T-helper 2 cell treated with Interferon-gamma antibody and Interleukin-4, amounts not matched to agents 5 μg/mL and 100 μg/mL, for 36 hours (primary cell): Measurements from ENCODE around the gene AHCY.
A peak's percentile ranks its signal among the peaks of the same experiment; 100 is the strongest.
"Not testable (repeated sequence)": the region's sequence is repeated elsewhere in the genome, so short reads cannot be mapped to it uniquely, and the experiment has no call there.

Source experiments
- DNase-seq: peaks from one replicate; pipeline ENCODE4 v3.0.0; 2021; ENCODE audit warnings: low spot score
- H3K27ac Mint-ChIP-seq: one replicate; pipeline ENCODE4 v1.8.0; 2021; ENCODE audit warnings: mild to moderate bottlenecking, mixed read lengths
- H3K27me3 Mint-ChIP-seq: one replicate; pipeline ENCODE4 v1.8.0; 2021; ENCODE audit warnings: low read depth, mixed read lengths
- H3K36me3 Mint-ChIP-seq: one replicate; pipeline ENCODE4 v1.8.0; 2021; ENCODE audit warnings: low read depth, mixed read lengths
- H3K4me1 Mint-ChIP-seq: one replicate; pipeline ENCODE4 v1.8.0; 2021; ENCODE audit warnings: low read depth, mixed read lengths
- H3K4me3 Mint-ChIP-seq: one replicate; pipeline ENCODE4 v1.8.0; 2022; ENCODE audit warnings: mild to moderate bottlenecking, moderate library complexity, mixed read lengths
- H3K9me3 Mint-ChIP-seq: one replicate; pipeline ENCODE4 v1.8.0; 2021; ENCODE audit warnings: mixed read lengths

Gene AHCY

DNA sequence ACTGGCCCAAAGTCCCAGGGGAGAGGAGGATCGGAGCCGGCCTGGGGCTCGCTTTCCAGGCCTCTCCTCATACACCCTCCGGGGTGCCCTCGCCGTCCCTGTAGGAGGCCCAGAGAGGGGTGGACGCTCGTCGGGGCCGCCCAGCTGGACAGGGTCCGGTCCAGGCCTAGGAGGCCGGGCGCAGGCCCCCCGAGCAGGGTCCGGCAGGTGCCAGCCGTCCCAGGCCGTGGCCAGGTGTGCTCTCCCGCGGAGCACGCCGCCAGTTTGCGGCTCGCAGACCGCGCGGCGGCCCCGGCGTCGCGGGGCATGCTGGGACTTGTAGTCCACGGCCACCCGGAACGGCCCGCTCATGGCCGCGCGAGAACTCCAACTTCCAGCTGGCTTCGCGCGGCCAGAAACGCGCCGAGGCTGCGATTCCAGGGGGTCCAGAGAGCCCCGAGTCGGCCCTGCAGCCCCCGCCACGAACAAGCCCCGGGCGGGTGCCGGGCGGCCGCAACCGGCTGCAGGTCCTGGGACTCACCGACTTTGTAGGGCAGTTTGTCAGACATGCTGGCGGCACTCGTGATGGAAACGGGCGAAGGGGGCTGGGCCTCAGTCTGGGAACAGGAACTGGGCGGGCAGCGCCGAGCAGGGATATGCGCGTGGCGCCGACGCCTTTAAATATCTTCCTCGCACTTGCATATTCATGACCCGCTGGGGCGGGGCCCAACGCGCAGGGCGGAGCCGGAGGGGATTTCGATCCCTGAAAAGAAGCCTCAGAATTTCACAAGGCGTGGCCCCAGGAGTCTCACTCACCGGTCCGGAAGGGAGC, at the start of gene AHCY:
Gene AHCY, minus strand, starts transcription at position 633 of the 811 bp plus-strand sequence. Its CDS starts 85 bp downstream, at position 548.
- Mint-ChIP-seq H3K27me3 (no peaks in the 10 kb centered on the region), H3K4me1 (peaks cover 8% of the 10 kb centered on the region), H3K4me3 (peak within 1 kb of the TSS; percentile 91), H3K36me3 (no peaks in the 10 kb centered on the region), H3K27ac (peak within 1 kb of the TSS; percentile 89), H3K9me3 (no peaks in the 10 kb centered on the region)
- DNase-seq, result peak; percentile 96

DNA sequence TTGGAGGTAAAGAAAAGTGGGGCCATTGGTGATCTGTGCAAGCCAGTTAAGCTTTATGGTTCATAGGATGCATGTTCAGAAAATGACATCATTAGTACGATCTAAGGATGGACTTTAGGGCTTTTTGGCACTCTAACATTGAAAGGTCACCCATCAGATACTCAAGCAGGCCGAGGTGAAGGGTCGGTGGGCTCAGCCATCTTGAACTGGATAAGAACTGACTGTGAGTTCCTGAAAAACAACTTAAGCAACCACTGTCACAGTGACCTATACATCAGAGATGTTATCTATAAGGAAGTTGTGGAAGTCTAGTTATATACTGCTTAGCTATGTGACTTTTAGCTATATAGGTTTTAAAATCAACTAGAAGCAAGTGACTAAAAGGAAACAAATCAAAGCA, 46.9 kb upstream of the AHCY start:
- peaks cover 8% of the 10 kb centered on the region for H3K4me1 Mint-ChIP-seq
- no peak overlapping the region for H3K4me3 Mint-ChIP-seq
- H3K36me3 Mint-ChIP-seq, result no peaks in the 10 kb centered on the region
- no peak for DNase-seq
- H3K9me3 Mint-ChIP-seq, result no peaks in the 10 kb centered on the region
- H3K27me3 Mint-ChIP-seq, result no peaks in the 10 kb centered on the region
- peak overlapping the region; percentile 52 for H3K27ac Mint-ChIP-seq

DNA sequence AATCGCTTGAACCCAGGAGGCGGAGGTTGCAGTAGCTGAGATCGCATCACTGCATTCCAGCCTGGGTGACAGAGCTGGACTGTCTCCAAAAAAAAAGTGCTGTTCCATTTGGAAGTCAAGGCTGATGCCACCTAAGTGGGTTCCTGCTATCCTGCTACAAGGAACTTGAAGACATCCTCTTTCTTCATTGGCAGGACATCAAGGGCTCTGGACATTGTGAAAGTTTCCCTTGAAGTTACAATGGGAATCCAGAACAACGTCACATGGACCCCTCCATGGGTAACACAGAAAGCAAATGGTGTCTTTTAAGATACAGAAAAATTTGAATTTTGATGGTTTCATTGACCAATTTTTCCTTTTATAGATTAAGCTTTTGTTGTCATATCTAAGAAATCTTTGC, 44.4 kb upstream of the AHCY start:
- DNase-seq, result no peak
- H3K9me3 Mint-ChIP-seq, result no peaks in the 10 kb centered on the region
- H3K36me3 Mint-ChIP-seq, result no peaks in the 10 kb centered on the region
- no peaks in the 10 kb centered on the region for H3K27me3 Mint-ChIP-seq
- H3K27ac Mint-ChIP-seq, result no peak overlapping the region
- H3K4me1 Mint-ChIP-seq, result peaks cover 8% of the 10 kb centered on the region
- no peak overlapping the region for H3K4me3 Mint-ChIP-seq

DNA sequence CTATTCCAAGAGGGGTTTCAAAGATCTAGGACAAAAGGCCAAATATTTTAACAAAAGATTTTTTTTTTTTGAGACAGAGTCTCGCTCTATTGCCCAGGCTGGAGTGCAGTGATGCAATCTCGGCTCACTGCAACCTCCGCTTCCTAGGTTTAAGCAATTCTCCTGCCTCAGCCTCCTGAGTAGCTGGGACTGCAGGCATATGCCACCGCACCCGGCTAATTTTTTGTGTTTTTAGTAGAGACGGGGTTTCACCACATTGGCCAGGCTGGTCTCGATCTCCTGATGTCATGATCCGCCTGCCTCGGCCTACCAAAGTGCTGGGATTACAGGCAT, 43.3 kb upstream of the AHCY start:
- not testable (repeated sequence) for H3K4me1 Mint-ChIP-seq, H3K9me3 Mint-ChIP-seq, H3K4me3 Mint-ChIP-seq, H3K36me3 Mint-ChIP-seq, DNase-seq, H3K27ac Mint-ChIP-seq, H3K27me3 Mint-ChIP-seq

DNA sequence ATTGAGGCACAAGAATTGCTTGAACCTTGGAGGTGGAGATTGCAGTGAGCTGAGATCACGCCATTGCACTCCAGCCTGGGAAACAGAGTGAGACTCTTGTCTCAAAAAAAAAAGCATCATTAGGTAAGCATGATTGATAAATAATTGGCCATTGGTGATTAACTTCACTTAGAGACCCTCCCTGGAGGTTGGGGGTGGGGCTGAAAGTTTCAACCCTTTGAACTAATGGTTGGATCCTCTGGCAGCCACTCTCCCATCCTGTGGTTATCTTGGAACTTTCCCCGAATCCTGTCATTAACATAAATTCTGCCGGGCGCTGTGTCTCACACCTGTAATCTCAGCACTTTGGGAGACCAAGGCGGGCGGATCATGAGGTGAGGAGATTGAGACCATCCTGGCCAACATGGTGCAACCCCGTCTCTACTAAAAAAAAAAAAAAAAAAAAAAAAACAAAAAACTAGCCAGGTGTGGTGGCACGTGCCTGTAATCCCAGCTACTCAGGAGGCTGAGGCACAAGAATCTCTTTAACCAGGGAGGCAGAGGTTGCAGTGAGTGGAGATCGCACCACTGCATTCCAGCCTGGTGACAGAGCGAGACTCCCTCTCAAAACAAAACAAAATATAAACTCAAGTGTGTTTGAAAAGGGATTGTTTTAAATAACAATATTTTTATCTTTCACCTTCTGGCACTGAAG, 42.8 kb upstream of the AHCY start:
- H3K4me1 Mint-ChIP-seq, H3K27me3 Mint-ChIP-seq, H3K4me3 Mint-ChIP-seq, H3K9me3 Mint-ChIP-seq, H3K36me3 Mint-ChIP-seq, H3K27ac Mint-ChIP-seq, DNase-seq: not testable (repeated sequence)

DNA sequence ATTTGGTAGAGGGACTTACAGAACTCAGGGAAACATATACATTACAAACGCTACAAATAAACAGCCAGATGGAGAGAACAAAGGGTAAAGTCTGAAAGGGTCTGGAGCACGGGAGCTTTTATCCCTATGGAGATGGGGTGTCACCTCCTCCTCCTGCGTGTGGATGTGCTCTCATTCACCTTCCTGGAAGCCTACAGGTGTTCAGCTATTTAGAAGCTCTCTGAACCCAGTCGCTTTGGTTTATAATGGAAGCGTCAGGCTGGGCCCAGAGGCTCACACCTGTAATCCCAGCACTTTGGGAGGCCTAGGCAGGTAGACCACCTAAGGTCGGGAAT, 42.2 kb upstream of the AHCY start:
- H3K36me3 Mint-ChIP-seq, result no peaks in the 10 kb centered on the region
- no peak for DNase-seq
- no peak overlapping the region for H3K4me3 Mint-ChIP-seq
- H3K4me1 Mint-ChIP-seq, result peaks cover 5% of the 10 kb centered on the region
- no peaks in the 10 kb centered on the region for H3K9me3 Mint-ChIP-seq
- H3K27ac Mint-ChIP-seq, result no peak overlapping the region
- H3K27me3 Mint-ChIP-seq, result no peaks in the 10 kb centered on the region

DNA sequence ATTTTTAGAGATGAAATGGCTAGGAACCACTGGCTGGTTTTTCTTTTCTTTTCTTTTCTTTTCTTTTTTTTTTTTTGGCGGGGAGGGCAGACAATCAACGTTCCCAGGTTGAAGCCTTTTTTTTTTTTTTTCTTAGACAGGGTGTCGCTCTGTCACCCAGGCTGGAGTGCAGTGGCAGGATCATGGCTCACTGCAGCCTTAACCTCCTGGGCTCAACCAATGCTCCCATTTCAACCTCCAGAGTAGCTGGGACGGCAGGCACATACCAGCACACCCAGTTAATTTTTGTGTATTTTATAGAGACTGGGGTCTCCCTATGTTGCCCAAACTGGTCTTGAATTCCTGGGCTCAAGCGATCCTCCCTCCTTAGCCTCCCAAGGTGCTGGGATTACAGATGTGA, 41.1 kb upstream of the AHCY start:
- DNase-seq, result no peak
- Mint-ChIP-seq H3K36me3 (no peaks in the 10 kb centered on the region), H3K27ac (no peak overlapping the region)

DNA sequence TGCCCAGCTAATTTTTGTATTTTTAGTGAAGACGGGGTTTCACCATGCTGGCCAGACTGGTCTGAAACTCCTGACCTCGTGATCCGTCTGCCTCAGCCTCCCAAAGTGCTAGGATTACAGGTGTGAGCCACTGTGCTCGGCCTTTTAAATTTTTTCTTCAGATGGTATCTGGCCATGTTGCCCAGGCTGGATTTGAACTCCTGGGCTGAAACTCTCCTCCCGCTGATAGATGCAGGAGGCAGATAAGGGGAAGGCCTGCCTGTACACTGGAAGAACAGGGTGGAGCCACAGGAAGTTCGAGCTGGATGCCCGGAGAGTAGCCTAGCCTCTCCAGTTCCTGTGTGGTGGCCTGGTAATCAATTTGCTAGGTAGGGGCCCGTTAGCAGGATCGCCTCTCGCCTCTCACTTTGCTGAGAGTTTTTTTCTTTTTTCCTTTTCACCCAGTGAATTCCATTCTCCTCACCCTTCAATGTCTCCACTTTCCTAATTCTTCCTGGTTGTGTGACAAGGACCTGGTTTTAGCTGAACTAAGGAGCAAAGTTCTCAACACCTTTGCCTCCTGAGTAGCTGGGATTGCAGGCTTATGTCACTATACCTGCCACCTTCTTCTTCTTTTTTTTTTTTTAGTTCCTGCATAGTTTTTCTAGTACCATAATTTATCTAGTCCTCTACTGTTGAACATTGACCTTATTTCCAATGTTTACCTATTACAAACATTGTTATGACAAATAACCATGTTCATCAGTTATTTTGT, 40.5 kb upstream of the AHCY start:
- no peaks in the 10 kb centered on the region for H3K27me3 Mint-ChIP-seq
- no peak overlapping the region for H3K4me3 Mint-ChIP-seq
- H3K9me3 Mint-ChIP-seq, result no peaks in the 10 kb centered on the region
- H3K4me1 Mint-ChIP-seq, result no peaks in the 10 kb centered on the region
- no peaks in the 10 kb centered on the region for H3K36me3 Mint-ChIP-seq
- no peak overlapping the region for H3K27ac Mint-ChIP-seq
- no peak for DNase-seq

More for the DNA sequence above, 41.1 kb upstream of the AHCY start:
- H3K4me1 Mint-ChIP-seq, result no peaks in the 10 kb centered on the region
- H3K27me3 Mint-ChIP-seq, result no peaks in the 10 kb centered on the region
- no peaks in the 10 kb centered on the region for H3K9me3 Mint-ChIP-seq
- H3K4me3 Mint-ChIP-seq, result no peak overlapping the region

DNA sequence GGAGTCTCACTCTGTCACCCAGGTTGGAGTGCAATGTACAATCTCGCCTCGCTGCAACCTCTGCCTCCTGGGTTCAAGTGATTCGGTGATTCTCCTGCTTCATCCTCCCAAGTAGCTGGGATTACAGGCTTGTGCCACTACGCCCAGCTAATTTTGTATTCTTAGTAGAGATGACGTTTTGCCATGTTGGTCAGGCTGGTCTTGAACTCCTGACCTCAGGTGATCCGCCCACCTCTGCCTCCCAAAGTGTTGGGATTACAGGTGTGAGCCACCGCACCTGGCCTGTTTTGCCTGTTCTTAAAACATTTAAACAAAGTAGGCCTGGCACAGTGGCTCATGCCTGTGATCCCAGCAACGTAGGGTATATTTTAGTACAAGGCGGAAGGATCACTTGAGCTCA, 38.0 kb upstream of the AHCY start:
- not testable (repeated sequence) for H3K4me3 Mint-ChIP-seq, H3K27ac Mint-ChIP-seq, H3K27me3 Mint-ChIP-seq, H3K36me3 Mint-ChIP-seq, H3K9me3 Mint-ChIP-seq, H3K4me1 Mint-ChIP-seq, DNase-seq

DNA sequence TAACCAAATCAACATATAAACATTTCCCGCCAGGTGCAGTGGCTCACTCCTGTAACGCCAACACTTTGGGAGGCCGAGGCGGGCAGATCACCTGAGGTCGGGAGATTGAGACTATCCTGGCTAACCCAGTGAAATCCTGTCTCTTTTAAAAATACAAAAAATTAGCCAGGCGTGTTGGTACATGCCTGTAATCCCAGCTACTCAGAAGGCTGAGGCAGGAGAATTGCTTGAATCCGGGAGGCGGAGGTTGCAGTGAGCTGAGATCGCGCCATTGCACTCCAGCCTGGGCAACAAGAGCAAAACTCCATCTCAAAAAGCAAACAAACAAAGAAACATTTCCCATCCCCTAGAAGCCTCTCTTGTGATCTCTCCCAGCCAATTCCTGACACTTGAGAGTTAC, 37.6 kb upstream of the AHCY start:
- not testable (repeated sequence) for DNase-seq, H3K4me3 Mint-ChIP-seq, H3K27ac Mint-ChIP-seq, H3K36me3 Mint-ChIP-seq, H3K27me3 Mint-ChIP-seq, H3K4me1 Mint-ChIP-seq, H3K9me3 Mint-ChIP-seq

DNA sequence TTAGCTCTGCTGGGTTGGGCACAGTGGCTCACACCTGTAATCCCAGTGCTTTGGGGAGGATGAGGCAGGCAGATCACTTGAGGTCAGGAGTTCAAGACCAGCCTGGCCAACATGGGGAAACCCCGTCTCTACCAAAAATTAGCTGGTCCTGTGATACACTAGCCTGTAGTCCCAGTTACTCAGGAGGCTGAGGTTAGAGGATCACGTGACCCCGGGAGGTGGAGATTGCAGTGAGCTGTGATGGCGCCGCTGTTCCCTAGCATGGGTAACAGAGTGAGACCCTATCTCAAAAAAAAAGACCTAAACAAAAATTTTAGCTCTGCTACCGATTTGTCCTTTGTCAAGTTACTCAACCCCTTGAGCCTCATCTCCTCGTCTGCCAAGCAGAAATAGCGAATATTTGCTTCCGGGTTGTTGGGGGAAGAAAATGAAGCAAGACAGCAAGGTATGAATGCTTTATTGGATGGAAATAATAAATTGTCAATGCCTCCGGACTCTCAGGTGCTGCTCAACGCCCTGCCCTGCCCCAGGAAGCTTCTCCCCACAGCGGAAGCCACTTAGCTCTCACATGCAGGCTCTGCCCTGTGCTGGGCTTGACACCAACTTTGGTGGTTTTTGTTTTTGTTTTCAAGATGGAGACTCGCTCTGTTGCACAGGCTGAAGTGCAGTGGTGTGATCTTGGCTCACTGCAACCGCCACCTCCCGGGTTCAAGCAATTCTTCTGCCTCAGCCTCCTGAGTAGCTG, 35.0 kb upstream of the AHCY start:
- no peak overlapping the region for H3K27ac Mint-ChIP-seq
- no peaks in the 10 kb centered on the region for H3K4me1 Mint-ChIP-seq
- H3K9me3 Mint-ChIP-seq, result no peaks in the 10 kb centered on the region
- H3K36me3 Mint-ChIP-seq, result no peaks in the 10 kb centered on the region
- no peak for DNase-seq
- H3K4me3 Mint-ChIP-seq, result no peak overlapping the region
- H3K27me3 Mint-ChIP-seq, result no peaks in the 10 kb centered on the region

DNA sequence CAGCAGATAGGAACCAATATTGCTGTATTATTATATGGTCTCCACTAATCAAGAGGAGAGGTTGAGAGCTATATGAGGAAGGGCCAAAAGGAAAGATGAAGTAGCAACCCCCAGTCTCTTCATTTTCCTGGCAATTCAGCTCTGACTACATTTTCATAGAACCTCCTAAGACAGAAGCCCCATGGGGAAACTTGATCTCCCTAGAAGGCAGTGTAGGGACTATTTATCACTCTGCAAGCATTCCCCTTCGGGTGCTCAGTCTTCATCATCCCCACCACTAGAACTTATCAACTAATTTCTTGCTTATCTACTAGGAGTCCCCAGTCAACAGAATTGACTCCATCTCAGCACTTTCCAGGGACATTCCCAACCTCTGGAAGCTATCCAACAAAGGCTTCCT, 34.4 kb upstream of the AHCY start:
- no peaks in the 10 kb centered on the region for H3K4me1 Mint-ChIP-seq
- no peaks in the 10 kb centered on the region for H3K9me3 Mint-ChIP-seq
- H3K27ac Mint-ChIP-seq, result no peak overlapping the region
- H3K36me3 Mint-ChIP-seq, result no peaks in the 10 kb centered on the region
- H3K27me3 Mint-ChIP-seq, result no peaks in the 10 kb centered on the region
- no peak overlapping the region for H3K4me3 Mint-ChIP-seq
- DNase-seq, result no peak

DNA sequence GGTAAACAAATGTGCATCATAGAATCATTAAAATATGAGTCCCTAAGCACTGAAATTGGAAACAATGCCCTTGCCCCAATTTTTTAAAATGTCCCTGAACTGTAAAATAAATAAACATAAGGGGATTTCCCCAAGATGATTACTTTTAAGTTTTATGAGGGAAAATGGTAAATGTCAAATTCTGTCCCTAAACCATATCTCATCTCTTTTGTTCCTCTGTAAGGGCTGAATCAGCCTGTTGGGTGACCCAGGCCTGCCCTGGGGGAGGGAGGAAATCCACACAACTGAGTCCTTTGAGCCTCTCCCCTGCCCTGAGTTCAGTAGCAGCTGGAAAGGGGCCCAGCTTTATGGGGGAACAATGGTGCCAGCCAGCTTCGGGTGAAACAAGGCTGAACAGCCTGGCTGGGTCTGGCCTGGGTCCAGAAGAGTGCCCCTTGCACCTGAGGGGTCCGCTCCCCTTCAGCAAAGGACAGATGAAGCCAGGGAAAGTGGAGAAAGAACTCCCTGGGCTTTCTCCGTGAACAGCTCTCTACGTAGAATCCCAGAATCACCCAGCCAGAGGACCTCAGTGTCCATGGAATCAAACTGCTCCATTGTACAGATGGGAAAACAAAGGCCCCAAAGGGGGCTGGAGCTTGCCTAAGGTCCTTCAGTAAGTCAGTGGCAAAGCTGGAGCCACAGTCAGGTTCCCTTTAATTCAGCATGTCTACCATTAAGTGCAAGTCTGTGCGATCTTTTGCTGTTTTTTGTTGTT, 31.7 kb upstream of the AHCY start:
- DNase-seq, result no peak
- Mint-ChIP-seq H3K4me3 (no peak overlapping the region), H3K9me3 (no peaks in the 10 kb centered on the region), H3K36me3 (no peaks in the 10 kb centered on the region), H3K4me1 (no peaks in the 10 kb centered on the region), H3K27ac (no peak overlapping the region), H3K27me3 (no peaks in the 10 kb centered on the region)
